ENCODE data around the gene C19orf81.

GRCh38 chr19:50702158-50702870 is 53.1 kb downstream of the C19orf81 start:
- TF ChIP-seq CTCF (IDR thresholded peaks at IDR 0.05; ENCODE audit: low read length) (no peak), EZH2 (IDR thresholded peaks at IDR 0.05; ENCODE audit: borderline replicate concordance, low read length) (no peak)
